CD4-positive, CD25-positive, alpha-beta regulatory T cell (primary cell): ENCODE results near the gene CSNK2A2. TPM values are rescaled to one million over a fixed set of nuclear protein-coding genes. Genes with fewer than 3 reads are reported as not detected.
A peak's percentile ranks its signal among the peaks of the same experiment; 100 is the strongest.

Experiments used
- ATAC-seq, 2 donors: fragments of 150-1000 bp; cut with Tn5 transposase; one replicate each; pipeline ENCODE4 v1.10.0; 2021; ENCODE audit warnings: low read depth in 2 of 2, moderate number of reproducible peaks in 2 of 2, moderate library complexity in 1 of 2
- DNase-seq, 3 donors: peaks; one replicate each; pipeline versions ENCODE4 v3.0.0 to v3.0.0-alpha.2; 2012 to 2022; ENCODE audit warnings: mixed read lengths in 1 of 3
- H3K27ac ChIP-seq: one replicate; pipeline ENCODE4 v1.7.0; 2013; ENCODE audit warnings: mild to moderate bottlenecking, low read length; ENCODE audit not compliant: insufficient read depth, poor library complexity, severe bottlenecking
- H3K27me3 ChIP-seq: one replicate; pipeline ENCODE4 v1.7.0; 2013; ENCODE audit warnings: low read length; ENCODE audit not compliant: control insufficient read depth, insufficient read depth
- H3K36me3 ChIP-seq: one replicate; pipeline ENCODE4 v1.7.0; 2013; ENCODE audit warnings: mild to moderate bottlenecking, low read length, moderate library complexity; ENCODE audit not compliant: control insufficient read depth, insufficient read depth
- H3K4me1 ChIP-seq: 2 replicates; pipeline ENCODE4 v1.7.0; 2013; ENCODE audit warnings: mild to moderate bottlenecking, low read length; ENCODE audit not compliant: insufficient read depth, control insufficient read depth, poor library complexity, severe bottlenecking
- H3K4me3 ChIP-seq: one replicate; pipeline ENCODE4 v1.7.0; 2013; ENCODE audit warnings: low read depth, mild to moderate bottlenecking, low read length, moderate library complexity
- H3K9me3 ChIP-seq, 2 experiments: 1 replicate in 1 of 2; 2 replicates in 1 of 2; pipeline ENCODE4 v1.7.0; 2013; ENCODE audit warnings: low read length in 2 of 2, mild to moderate bottlenecking in 1 of 2, moderate library complexity in 1 of 2; ENCODE audit not compliant: control insufficient read depth in 2 of 2
- H3K27ac Mint-ChIP-seq, 3 donors: one replicate each; pipeline ENCODE4 v1.8.0; 2020 to 2022; ENCODE audit warnings: mild to moderate bottlenecking in 3 of 3, mixed read lengths in 3 of 3, moderate library complexity in 2 of 3
- H3K27me3 Mint-ChIP-seq: one replicate; pipeline ENCODE4 v1.8.0; 2022; ENCODE audit warnings: mild to moderate bottlenecking, mixed read lengths
- H3K36me3 Mint-ChIP-seq: one replicate; pipeline ENCODE4 v1.8.0; 2020; ENCODE audit warnings: mixed read lengths
- H3K4me1 Mint-ChIP-seq, 4 donors: one replicate each; pipeline ENCODE4 v1.8.0; 2020 to 2022; ENCODE audit warnings: mixed read lengths in 4 of 4, mild to moderate bottlenecking in 1 of 4
- H3K4me3 Mint-ChIP-seq, 4 donors: one replicate each; pipeline ENCODE4 v1.8.0; 2020 to 2022; ENCODE audit warnings: mild to moderate bottlenecking in 4 of 4, mixed read lengths in 4 of 4, moderate library complexity in 3 of 4
- H3K9me3 Mint-ChIP-seq, 7 donors: one replicate each; pipeline ENCODE4 v1.8.0; 2020 to 2022; ENCODE audit warnings: mixed read lengths in 7 of 7, mild to moderate bottlenecking in 3 of 7, moderate library complexity in 2 of 7
- polyA plus RNA-seq, 4 donors: library from polyadenylated mRNA; unstranded; fragments of 300-500 nt; fragmentation: Illumina TruSeq; gene quantifications; one replicate each; pipeline ENCODE4 v1.2.3, GENCODE V29; 2021
- total RNA-seq: library from RNA; stranded (reverse); gene quantifications from one replicate; pipeline ENCODE4 v1.2.3, GENCODE V29; 2022

CSNK2A2 gene
- total and polyA plus RNA-seq, 5 donors from 2014 or later, result 7.9 to 57.3 (median 10.2) TPM

DNA sequence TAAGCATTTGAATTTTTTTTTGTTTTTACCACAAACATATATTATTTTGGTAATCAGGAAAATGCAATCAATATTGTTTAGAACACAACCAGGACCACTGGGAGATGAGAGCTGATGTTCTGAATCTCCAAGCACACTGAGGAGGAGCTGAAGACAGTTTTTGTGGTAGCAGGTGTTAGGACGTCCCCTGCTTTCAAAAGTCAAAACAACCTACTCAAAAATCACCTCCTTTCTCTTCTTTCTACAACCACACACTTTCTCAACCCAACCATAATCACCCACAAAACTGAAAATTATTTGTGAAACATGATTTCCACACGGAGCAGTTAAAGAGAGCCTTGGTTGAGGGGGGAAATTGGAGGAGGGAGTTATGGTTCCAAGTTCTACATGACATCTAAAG, 42.1 kb downstream of the CSNK2A2 start:
- DNase-seq (no peak), ATAC-seq (no peak)
- H3K9me3 ChIP-seq, result no peaks in the 10 kb centered on the region
- Mint-ChIP-seq H3K36me3 (peaks cover 12% of the 10 kb centered on the region), H3K4me3 (no peak overlapping the region), H3K27ac (no peak overlapping the region), H3K27me3 (no peaks in the 10 kb centered on the region), H3K9me3 (no peaks in the 10 kb centered on the region), H3K4me1 (no peaks in the 10 kb centered on the region)
- H3K4me3 ChIP-seq, result no peak overlapping the region
- H3K36me3 ChIP-seq, result peaks cover 15% of the 10 kb centered on the region
- H3K27ac ChIP-seq, result no peak overlapping the region
- no peaks in the 10 kb centered on the region for H3K27me3 ChIP-seq
- H3K4me1 ChIP-seq, result no peaks in the 10 kb centered on the region

- no peaks in the 10 kb centered on the region for H3K4me1 ChIP-seq
- H3K36me3 ChIP-seq, result peaks cover 4% of the 10 kb centered on the region
- H3K4me1 Mint-ChIP-seq, result no peaks in the 10 kb centered on the region
- no peak overlapping the region for H3K27ac Mint-ChIP-seq
- no peak overlapping the region for H3K4me3 Mint-ChIP-seq
- H3K4me3 ChIP-seq, result no peak overlapping the region
- H3K27ac ChIP-seq, result no peak overlapping the region
- DNase-seq, result no peak
- no peaks in the 10 kb centered on the region for H3K9me3 Mint-ChIP-seq
- H3K9me3 ChIP-seq, result no peaks in the 10 kb centered on the region
- H3K27me3 Mint-ChIP-seq, result no peaks in the 10 kb centered on the region
- no peaks in the 10 kb centered on the region for H3K27me3 ChIP-seq
- H3K36me3 Mint-ChIP-seq, result peaks cover 7% of the 10 kb centered on the region
- ATAC-seq, result no peak
Observed at GRCh38 chr16:58154345-58154744, 43.6 kb downstream of the CSNK2A2 start.

GRCh38 chr16:58152246-58152868, 45.5 kb downstream of the CSNK2A2 start:
- no peak for ATAC-seq
- H3K36me3 ChIP-seq, result no peaks in the 10 kb centered on the region
- no peak overlapping the region for H3K27ac ChIP-seq
- no peaks in the 10 kb centered on the region for H3K4me1 ChIP-seq
- no peak overlapping the region for H3K4me3 ChIP-seq
- Mint-ChIP-seq H3K27me3 (peaks cover 5% of the 10 kb centered on the region), H3K27ac (no peak overlapping the region), H3K4me3 (no peak overlapping the region), H3K4me1 (no peaks in the 10 kb centered on the region), H3K9me3 (no peaks in the 10 kb centered on the region), H3K36me3 (no peaks in the 10 kb centered on the region)
- DNase-seq, result no peak
- H3K27me3 ChIP-seq, result no peaks in the 10 kb centered on the region
- no peaks in the 10 kb centered on the region for H3K9me3 ChIP-seq

DNA sequence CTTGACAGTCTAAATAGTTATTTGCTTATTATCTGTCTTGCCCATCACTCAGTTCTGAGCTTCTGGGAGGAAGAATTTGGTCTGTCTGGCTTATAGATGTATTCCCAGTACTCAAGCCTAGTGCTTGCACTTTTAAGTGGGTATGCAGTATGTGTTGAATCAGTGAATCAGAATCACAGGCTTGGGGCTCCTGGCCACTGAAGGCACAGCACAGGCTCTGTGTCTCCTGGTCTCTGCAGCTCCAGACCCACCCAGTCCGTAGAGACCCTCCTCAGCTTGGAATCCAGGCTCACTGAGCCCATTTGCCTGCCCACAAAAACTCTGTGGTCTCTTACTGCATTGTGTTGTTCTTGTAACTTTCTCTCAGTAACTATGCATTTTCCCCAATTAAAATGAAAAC, 49.4 kb downstream of the CSNK2A2 start:
- Histone ChIP-seq H3K9me3 (no peaks in the 10 kb centered on the region), H3K4me1 (no peaks in the 10 kb centered on the region), H3K27me3 (no peaks in the 10 kb centered on the region), H3K36me3 (no peaks in the 10 kb centered on the region), H3K4me3 (no peak overlapping the region), H3K27ac (no peak overlapping the region)
- Mint-ChIP-seq H3K4me3 (no peak overlapping the region), H3K4me1 (peaks cover 0 to 2% (median 0%) of the 10 kb centered on the region in 4 donors), H3K27me3 (peaks cover 5% of the 10 kb centered on the region), H3K27ac (no peak overlapping the region), H3K36me3 (peaks cover 16% of the 10 kb centered on the region), H3K9me3 (peaks cover 0 to 8% (median 0%) of the 10 kb centered on the region in 7 donors)
- no peak for DNase-seq
- ATAC-seq, result no peak

GRCh38 chr16:58148099-58148498, 49.8 kb downstream of the CSNK2A2 start:
- no peaks in the 10 kb centered on the region for H3K4me1 ChIP-seq
- peaks cover 0 to 8% (median 0%) of the 10 kb centered on the region in 7 donors for H3K9me3 Mint-ChIP-seq
- no peak overlapping the region for H3K4me3 ChIP-seq
- H3K36me3 Mint-ChIP-seq, result peaks cover 18% of the 10 kb centered on the region
- ATAC-seq (no peak), DNase-seq (no peak)
- peaks cover 5% of the 10 kb centered on the region for H3K27me3 Mint-ChIP-seq
- no peak overlapping the region for H3K27ac Mint-ChIP-seq
- no peaks in the 10 kb centered on the region for H3K27me3 ChIP-seq
- no peaks in the 10 kb centered on the region for H3K9me3 ChIP-seq
- no peak overlapping the region for H3K27ac ChIP-seq
- H3K4me1 Mint-ChIP-seq, result peaks cover 0 to 2% (median 0%) of the 10 kb centered on the region in 4 donors
- no peaks in the 10 kb centered on the region for H3K36me3 ChIP-seq
- H3K4me3 Mint-ChIP-seq, result no peak overlapping the region

DNA sequence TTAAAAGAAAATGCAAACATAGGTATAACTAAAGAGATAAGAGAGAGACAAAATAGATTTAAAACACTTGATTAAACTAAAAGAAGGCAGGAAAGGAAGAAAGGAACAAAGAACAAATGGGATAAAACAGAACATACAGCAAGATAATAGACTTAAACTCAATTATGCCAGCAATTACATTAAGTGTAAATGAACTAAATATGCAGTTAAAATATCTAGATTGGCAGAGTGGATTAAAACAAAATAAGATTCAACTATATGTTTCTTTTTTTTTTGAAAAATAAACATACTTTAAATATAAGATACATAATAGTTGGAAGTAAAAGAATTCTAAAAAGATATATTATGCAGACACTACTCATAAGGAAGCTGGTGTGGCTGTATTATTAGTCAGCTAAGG, 59.1 kb downstream of the CSNK2A2 start:
- DNase-seq (no peak), ATAC-seq (no peak)
- Histone ChIP-seq H3K9me3 (peaks cover 0 to 4% of the 10 kb centered on the region in 2 experiments), H3K4me1 (no peaks in the 10 kb centered on the region), H3K27ac (no peak overlapping the region), H3K4me3 (no peak overlapping the region), H3K36me3 (peaks cover 6% of the 10 kb centered on the region), H3K27me3 (no peaks in the 10 kb centered on the region)
- Mint-ChIP-seq H3K27ac (peak overlapping the region in 1 of 3 donors; percentile 72), H3K9me3 (peaks cover 0 to 10% (median 5%) of the 10 kb centered on the region in 7 donors), H3K4me1 (no peaks in the 10 kb centered on the region), H3K36me3 (peaks cover 37% of the 10 kb centered on the region), H3K4me3 (no peak overlapping the region), H3K27me3 (no peaks in the 10 kb centered on the region)

GRCh38 chr16:58137581-58137980, 60.3 kb downstream of the CSNK2A2 start:
- Mint-ChIP-seq H3K36me3 (peaks cover 31% of the 10 kb centered on the region), H3K9me3 (peaks cover 0 to 10% (median 5%) of the 10 kb centered on the region in 7 donors), H3K27me3 (no peaks in the 10 kb centered on the region), H3K27ac (no peak overlapping the region), H3K4me1 (no peaks in the 10 kb centered on the region), H3K4me3 (no peak overlapping the region)
- no peak for DNase-seq
- no peak overlapping the region for H3K27ac ChIP-seq
- no peaks in the 10 kb centered on the region for H3K4me1 ChIP-seq
- no peak for ATAC-seq
- H3K27me3 ChIP-seq, result no peaks in the 10 kb centered on the region
- no peak overlapping the region for H3K4me3 ChIP-seq
- peaks cover 6% of the 10 kb centered on the region for H3K36me3 ChIP-seq
- peaks cover 0 to 4% of the 10 kb centered on the region in 2 experiments for H3K9me3 ChIP-seq
